CD14-positive monocyte (primary cell): ENCODE results near the gene TMEM37. TPM values are rescaled to one million over a fixed set of nuclear protein-coding genes. Genes with fewer than 3 reads are reported as not detected.

Experiments
- DNase-seq, 3 donors: peaks; one replicate each; pipeline ENCODE4 v3.0.0-alpha.2; 2011 to 2022
- H2AFZ ChIP-seq: 2 replicates; pipeline ENCODE4 v1.6.0; 2012; ENCODE audit warnings: mild to moderate bottlenecking, low read depth, low read length, inconsistent platforms; ENCODE audit not compliant: insufficient read depth, poor library complexity, severe bottlenecking
- H3K27ac ChIP-seq, 2 donors: 1 replicate in 1 of 2; 2 replicates in 1 of 2; pipeline ENCODE4 v1.5.1; 2012 to 2013; ENCODE audit warnings: low read length in 2 of 2, control low read depth in 1 of 2, inconsistent platforms in 1 of 2, low read depth in 1 of 2, mild to moderate bottlenecking in 1 of 2
- H3K27me3 ChIP-seq, 2 donors: one replicate each; pipeline versions ENCODE4 v1.6.0 to v1.6.1; 2011 to 2013; ENCODE audit warnings: low read length in 2 of 2; ENCODE audit not compliant: control insufficient read depth in 2 of 2, insufficient read depth in 2 of 2
- H3K36me3 ChIP-seq, 2 donors: replicated peaks in 1 of 2; 1 replicate in 1 of 2; 2 replicates in 1 of 2; pipeline versions ENCODE4 v1.5.1 to v1.6.1; 2012 to 2013; ENCODE audit warnings: low read length in 2 of 2, control low read depth in 1 of 2, inconsistent platforms in 1 of 2, mild to moderate bottlenecking in 1 of 2; ENCODE audit not compliant: insufficient read depth in 2 of 2, control insufficient read depth in 1 of 2
- H3K4me1 ChIP-seq, 2 donors: 1 replicate in 1 of 2; 2 replicates in 1 of 2; pipeline versions ENCODE4 v1.5.1 to v1.6.1; 2012 to 2013; ENCODE audit warnings: low read length in 2 of 2, control low read depth in 1 of 2, inconsistent platforms in 1 of 2, mild to moderate bottlenecking in 1 of 2, moderate library complexity in 1 of 2; ENCODE audit not compliant: insufficient read depth in 2 of 2, control insufficient read depth in 1 of 2
- H3K4me2 ChIP-seq: replicated peaks from 2 replicates; pipeline ENCODE3; 2012; ENCODE audit warnings: low read length, moderate library complexity, mild to moderate bottlenecking; ENCODE audit not compliant: poor library complexity, severe bottlenecking; ENCODE audit errors: extremely low read depth
- H3K4me3 ChIP-seq, 3 experiments: fragments of 200-600 bp in 1 of 3; sonication (generic) in 1 of 3; replicated peaks in 1 of 3; 1 replicate in 2 of 3; 2 replicates in 1 of 3; pipeline ENCODE4 v1.5.1; 2011 to 2013; ENCODE audit warnings: low read length in 3 of 3, mild to moderate bottlenecking in 3 of 3, control low read depth in 2 of 3, low read depth in 2 of 3, inconsistent platforms in 1 of 3, moderate library complexity in 1 of 3
- H3K79me2 ChIP-seq: 2 replicates; pipeline ENCODE4 v1.6.0; 2012; ENCODE audit warnings: mild to moderate bottlenecking, control low read depth, inconsistent platforms, low read length, moderate library complexity; ENCODE audit not compliant: insufficient read depth
- H3K9ac ChIP-seq: 2 replicates; pipeline ENCODE4 v1.6.0; 2017; ENCODE audit warnings: low read length, mild to moderate bottlenecking; ENCODE audit not compliant: insufficient read depth, poor library complexity, severe bottlenecking
- H3K9me3 ChIP-seq, 2 donors: replicated peaks in 1 of 2; 1 replicate in 1 of 2; 2 replicates in 1 of 2; pipeline versions ENCODE4 v1.5.1 to v1.6.1; 2012 to 2013; ENCODE audit warnings: low read length in 2 of 2, control low read depth in 1 of 2; ENCODE audit not compliant: control insufficient read depth in 1 of 2, insufficient read depth in 1 of 2
- H4K20me1 ChIP-seq: 2 replicates; pipeline ENCODE4 v1.6.0; 2012; ENCODE audit warnings: mild to moderate bottlenecking, low read length, control low read depth, moderate library complexity; ENCODE audit not compliant: insufficient read depth
- H3K27ac Mint-ChIP-seq, 7 donors: one replicate each; pipeline ENCODE4 v1.8.0; 2020; ENCODE audit warnings: mild to moderate bottlenecking in 7 of 7, mixed read lengths in 7 of 7, moderate library complexity in 6 of 7, inconsistent platforms in 2 of 7
- H3K27me3 Mint-ChIP-seq, 3 donors: one replicate each; pipeline ENCODE4 v1.8.0; 2021 to 2022; ENCODE audit warnings: low read depth in 3 of 3, mild to moderate bottlenecking in 3 of 3, mixed read lengths in 3 of 3, moderate library complexity in 3 of 3, inconsistent platforms in 1 of 3
- H3K36me3 Mint-ChIP-seq, 2 donors: one replicate each; pipeline ENCODE4 v1.8.0; 2020; ENCODE audit warnings: mixed read lengths in 2 of 2, inconsistent platforms in 1 of 2, mild to moderate bottlenecking in 1 of 2
- H3K4me1 Mint-ChIP-seq: one replicate; pipeline ENCODE4 v1.8.0; 2020; ENCODE audit warnings: mild to moderate bottlenecking, mixed read lengths
- H3K4me3 Mint-ChIP-seq, 2 donors: one replicate each; pipeline ENCODE4 v1.8.0; 2020; ENCODE audit warnings: mild to moderate bottlenecking in 2 of 2, mixed read lengths in 2 of 2, moderate library complexity in 1 of 2
- H3K9me3 Mint-ChIP-seq, 7 donors: one replicate each; pipeline ENCODE4 v1.8.0; 2020 to 2022; ENCODE audit warnings: mixed read lengths in 7 of 7, mild to moderate bottlenecking in 6 of 7, moderate library complexity in 6 of 7, inconsistent platforms in 2 of 7
- WGBS: methylation state at CpG from one replicate; pipeline ENCODE4 v1.1.5; 2013; ENCODE audit warnings: missing lambda C conversion rate; ENCODE audit not compliant: insufficient coverage; 5-methylcytosine and 5-hydroxymethylcytosine counted together
- intact Hi-C, 2 donors: fragments of 100-400 bp; cut with micrococcal nuclease; formaldehyde crosslinking; loops; one replicate each; pipeline versions ENCODE4 v1.15.0 to v1.15.1; 2023
- polyA plus RNA-seq, 3 donors: library from polyadenylated mRNA; depleted of rRNA in 1 of 3; unstranded in 2 of 3; stranded (reverse) in 1 of 3; fragments of 300-500 nt in 2 of 3; fragments of >200 nt in 1 of 3; fragmentation: Illumina TruSeq in 2 of 3; gene quantifications; 1 replicate in 2 of 3; 2 replicates in 1 of 3; pipeline ENCODE4 v1.2.3, GENCODE V29; 2012 to 2021
- TF ChIP-seq, protein P1 (sequence below): fragments of 200-600 bp; IDR thresholded peaks from one replicate; pipeline ENCODE4 v1.8.0; 2022; ENCODE audit warnings: antibody characterized with exemption, mild to moderate bottlenecking

The TMEM37 gene
- polyA plus RNA-seq, 3 donors: not detected

DNA sequence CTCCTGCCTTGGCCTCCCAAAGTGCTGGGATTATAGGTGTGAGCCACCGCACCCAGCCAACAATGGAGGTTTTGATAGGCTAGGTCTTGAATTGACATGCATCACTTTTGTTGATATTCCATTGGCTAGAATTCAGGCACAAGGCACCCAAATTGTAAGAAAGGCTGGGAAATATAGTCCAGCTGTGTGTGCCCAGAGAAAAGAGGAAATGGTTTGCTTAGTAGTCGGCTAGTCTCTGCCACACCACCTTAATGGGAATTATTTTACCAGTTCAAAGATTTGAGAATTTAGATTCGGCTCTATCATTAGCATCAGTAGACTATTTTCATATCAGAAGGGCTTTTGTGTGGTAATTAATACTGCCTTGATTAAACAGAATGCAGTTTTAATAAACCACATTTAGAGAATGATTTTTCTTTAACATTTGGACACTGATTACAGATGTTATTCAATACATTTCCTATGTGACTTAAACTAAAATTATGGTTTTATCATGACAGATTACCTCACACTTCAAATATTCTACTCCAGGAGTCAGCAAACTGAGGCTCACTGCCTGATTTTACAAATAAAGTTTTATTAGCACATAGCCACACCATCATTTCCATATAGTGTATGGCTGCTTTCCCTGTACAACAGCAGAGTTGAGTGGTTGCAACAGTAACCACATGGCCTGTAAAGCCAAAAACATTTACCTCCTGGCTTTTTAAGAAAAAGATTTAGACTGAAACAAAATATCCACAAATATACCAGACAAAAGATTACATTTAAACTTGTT is 37.5 kb upstream of the TMEM37 start:
- Histone ChIP-seq H3K4me2 (no peak overlapping the region), H3K36me3 (no peaks in the 10 kb centered on the region), H3K27ac (no peak overlapping the region), H3K9me3 (no peaks in the 10 kb centered on the region), H3K4me3 (no peak overlapping the region), H2AFZ (no peak overlapping the region), H3K4me1 (peaks cover 6 to 11% of the 10 kb centered on the region in 2 donors), H3K9ac (no peak overlapping the region), H3K79me2 (no peaks in the 10 kb centered on the region), H4K20me1 (no peaks in the 10 kb centered on the region), H3K27me3 (no peaks in the 10 kb centered on the region)
- H3K27me3 Mint-ChIP-seq: peaks cover 2 to 5% (median 4%) of the 10 kb centered on the region in 3 donors
- no peaks in the 10 kb centered on the region for H3K9me3 Mint-ChIP-seq
- DNase-seq: no peak
- no peaks in the 10 kb centered on the region for H3K36me3 Mint-ChIP-seq
- intact Hi-C loops: no loop called here
- 100% methylated on average over 1 of the region's 3 CpGs for WGBS
- no peak overlapping the region for H3K4me3 Mint-ChIP-seq
- TF ChIP-seq, protein P1, sequence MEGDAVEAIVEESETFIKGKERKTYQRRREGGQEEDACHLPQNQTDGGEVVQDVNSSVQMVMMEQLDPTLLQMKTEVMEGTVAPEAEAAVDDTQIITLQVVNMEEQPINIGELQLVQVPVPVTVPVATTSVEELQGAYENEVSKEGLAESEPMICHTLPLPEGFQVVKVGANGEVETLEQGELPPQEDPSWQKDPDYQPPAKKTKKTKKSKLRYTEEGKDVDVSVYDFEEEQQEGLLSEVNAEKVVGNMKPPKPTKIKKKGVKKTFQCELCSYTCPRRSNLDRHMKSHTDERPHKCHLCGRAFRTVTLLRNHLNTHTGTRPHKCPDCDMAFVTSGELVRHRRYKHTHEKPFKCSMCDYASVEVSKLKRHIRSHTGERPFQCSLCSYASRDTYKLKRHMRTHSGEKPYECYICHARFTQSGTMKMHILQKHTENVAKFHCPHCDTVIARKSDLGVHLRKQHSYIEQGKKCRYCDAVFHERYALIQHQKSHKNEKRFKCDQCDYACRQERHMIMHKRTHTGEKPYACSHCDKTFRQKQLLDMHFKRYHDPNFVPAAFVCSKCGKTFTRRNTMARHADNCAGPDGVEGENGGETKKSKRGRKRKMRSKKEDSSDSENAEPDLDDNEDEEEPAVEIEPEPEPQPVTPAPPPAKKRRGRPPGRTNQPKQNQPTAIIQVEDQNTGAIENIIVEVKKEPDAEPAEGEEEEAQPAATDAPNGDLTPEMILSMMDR: no peak
- peaks cover 18% of the 10 kb centered on the region for H3K4me1 Mint-ChIP-seq
- no peak overlapping the region for H3K27ac Mint-ChIP-seq

DNA sequence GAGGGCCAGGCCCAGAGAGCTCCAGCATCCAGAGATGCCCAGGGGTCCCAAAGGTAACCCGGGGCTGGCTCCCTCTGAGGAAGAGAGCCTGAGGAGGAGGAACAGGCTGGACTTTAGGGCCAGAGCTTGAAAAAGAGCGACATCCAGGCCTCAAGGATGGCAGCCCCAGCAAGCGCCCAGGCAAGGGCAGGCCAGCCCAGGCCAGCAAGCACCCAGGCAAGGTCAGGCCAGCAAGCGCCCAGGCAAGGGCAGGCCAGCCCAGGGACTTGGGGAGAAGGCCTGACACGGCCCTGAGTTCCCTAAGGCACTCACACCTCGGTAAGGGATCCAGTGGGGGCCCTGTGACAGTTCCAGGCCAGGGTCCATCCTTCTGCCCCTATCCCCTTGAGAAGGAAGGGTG is 34.5 kb upstream of the TMEM37 start:
- no peak overlapping the region for H3K4me2 ChIP-seq
- Mint-ChIP-seq H3K4me3 (no peak overlapping the region), H3K4me1 (peaks cover 10% of the 10 kb centered on the region), H3K27ac (no peak overlapping the region), H3K27me3 (peaks cover 1 to 7% (median 2%) of the 10 kb centered on the region in 3 donors), H3K36me3 (no peaks in the 10 kb centered on the region), H3K9me3 (no peaks in the 10 kb centered on the region)
- H4K20me1 ChIP-seq: no peaks in the 10 kb centered on the region
- no peak overlapping the region for H3K27ac ChIP-seq
- no peaks in the 10 kb centered on the region for H3K36me3 ChIP-seq
- no peak for DNase-seq
- no peaks in the 10 kb centered on the region for H3K27me3 ChIP-seq
- no peak overlapping the region for H2AFZ ChIP-seq
- TF ChIP-seq, protein P1: no peak
- peaks cover 0 to 5% of the 10 kb centered on the region in 2 donors for H3K4me1 ChIP-seq
- H3K9ac ChIP-seq: no peak overlapping the region
- no peak overlapping the region for H3K4me3 ChIP-seq
- no peaks in the 10 kb centered on the region for H3K9me3 ChIP-seq
- no peaks in the 10 kb centered on the region for H3K79me2 ChIP-seq
- intact Hi-C loops: no loop called here
- 89% methylated on average over 6 of the region's 6 CpGs for WGBS
